Endothelial cell of umbilical vein (primary cell): ENCODE results near the gene CSTF3.

Experiments used
- EZH2 ChIP-seq: IDR thresholded peaks from 2 replicates; pipeline ENCODE4 v1.6.1; 2012; ENCODE audit warnings: borderline replicate concordance, low read depth, mild to moderate bottlenecking, moderate library complexity, low read length, inconsistent platforms; ENCODE audit not compliant: severe bottlenecking
- FOS ChIP-seq: IDR thresholded peaks from 2 replicates; pipeline ENCODE4 v1.6.1; 2011; ENCODE audit warnings: mild to moderate bottlenecking, low read length, moderate library complexity, borderline replicate concordance; ENCODE audit not compliant: insufficient read depth
- GATA2 ChIP-seq: IDR thresholded peaks from 2 replicates; pipeline ENCODE4 v1.7.0; 2011; ENCODE audit warnings: low read depth, mild to moderate bottlenecking, moderate library complexity, mixed read lengths, low read length; ENCODE audit not compliant: insufficient read length, insufficient read depth
- JUN ChIP-seq: IDR thresholded peaks from 2 replicates; pipeline ENCODE4 v1.6.1; 2011; ENCODE audit warnings: borderline replicate concordance, low read depth; ENCODE audit not compliant: insufficient read length, insufficient read depth
- MYC ChIP-seq: IDR thresholded peaks from one replicate; pipeline ENCODE4 v1.6.1; 2011; ENCODE audit warnings: mild to moderate bottlenecking, low read depth, low read length
- POLR2A ChIP-seq: IDR thresholded peaks from 2 replicates; pipeline ENCODE4 v1.6.1; 2012; ENCODE audit warnings: low read depth, mild to moderate bottlenecking, control low read depth, low read length
- POLR2AphosphoS5 ChIP-seq: IDR thresholded peaks from 2 replicates; pipeline ENCODE4 v1.6.1; 2012; ENCODE audit warnings: low read depth, mild to moderate bottlenecking, control low read depth, low read length, moderate library complexity; ENCODE audit not compliant: insufficient read depth
- TF ChIP-seq, protein P1 (sequence below), 2 donors: IDR thresholded peaks; 1 replicate in 1 of 2; 2 replicates in 1 of 2; pipeline ENCODE4 v1.5.1; 2011; ENCODE audit warnings: low read length in 2 of 2, mild to moderate bottlenecking in 2 of 2, moderate library complexity in 2 of 2, control low read depth in 1 of 2, inconsistent platforms in 1 of 2, low read depth in 1 of 2; ENCODE audit not compliant: insufficient read depth in 1 of 2; ENCODE audit errors: extremely low read depth in 1 of 2
- TF ChIP-seq, protein P2 (sequence below): IDR thresholded peaks from 2 replicates; pipeline ENCODE4 v1.6.1; 2011; ENCODE audit not compliant: insufficient read depth, insufficient read length

DNA sequence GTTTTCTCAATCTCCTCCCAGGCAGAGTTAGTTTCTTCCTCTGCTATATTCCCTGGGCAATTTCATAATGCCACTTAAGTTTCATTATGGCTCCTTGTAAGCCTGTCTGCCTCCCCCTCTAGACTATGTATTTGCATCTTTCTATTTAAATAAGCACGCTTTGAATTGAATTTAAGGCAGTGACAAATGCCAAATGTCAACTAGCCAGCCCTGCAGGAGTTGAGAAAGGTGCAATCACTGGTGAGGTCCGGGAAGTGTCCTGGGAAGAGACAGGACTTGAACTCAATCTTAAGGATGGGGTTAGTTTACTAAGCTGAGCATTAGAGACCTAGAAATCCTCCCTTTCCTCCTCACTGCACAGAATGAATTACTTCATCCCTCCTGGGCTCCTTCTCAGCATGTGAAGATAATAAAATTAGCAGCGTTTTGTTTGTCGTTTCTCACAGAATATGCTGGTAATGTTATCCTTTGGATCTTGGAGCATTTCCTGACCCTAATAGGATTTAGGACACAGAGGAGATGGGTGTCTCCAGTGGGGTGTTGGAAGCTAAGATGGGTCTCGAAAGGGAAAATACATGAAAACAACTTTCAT is 120.3 kb downstream of the CSTF3 start:
- TF ChIP-seq, protein P1, sequence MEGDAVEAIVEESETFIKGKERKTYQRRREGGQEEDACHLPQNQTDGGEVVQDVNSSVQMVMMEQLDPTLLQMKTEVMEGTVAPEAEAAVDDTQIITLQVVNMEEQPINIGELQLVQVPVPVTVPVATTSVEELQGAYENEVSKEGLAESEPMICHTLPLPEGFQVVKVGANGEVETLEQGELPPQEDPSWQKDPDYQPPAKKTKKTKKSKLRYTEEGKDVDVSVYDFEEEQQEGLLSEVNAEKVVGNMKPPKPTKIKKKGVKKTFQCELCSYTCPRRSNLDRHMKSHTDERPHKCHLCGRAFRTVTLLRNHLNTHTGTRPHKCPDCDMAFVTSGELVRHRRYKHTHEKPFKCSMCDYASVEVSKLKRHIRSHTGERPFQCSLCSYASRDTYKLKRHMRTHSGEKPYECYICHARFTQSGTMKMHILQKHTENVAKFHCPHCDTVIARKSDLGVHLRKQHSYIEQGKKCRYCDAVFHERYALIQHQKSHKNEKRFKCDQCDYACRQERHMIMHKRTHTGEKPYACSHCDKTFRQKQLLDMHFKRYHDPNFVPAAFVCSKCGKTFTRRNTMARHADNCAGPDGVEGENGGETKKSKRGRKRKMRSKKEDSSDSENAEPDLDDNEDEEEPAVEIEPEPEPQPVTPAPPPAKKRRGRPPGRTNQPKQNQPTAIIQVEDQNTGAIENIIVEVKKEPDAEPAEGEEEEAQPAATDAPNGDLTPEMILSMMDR (IDR thresholded peaks at IDR 0.05; ENCODE audit: extremely low read depth in 1 of 2, insufficient read depth in 1 of 2, low read depth in 1 of 2, low read length in 2 of 2) = no peak
- TF ChIP-seq FOS = no peak
- TF ChIP-seq GATA2 = no peak
- no peak for TF ChIP-seq EZH2
- no peak for TF ChIP-seq POLR2A
- TF ChIP-seq POLR2AphosphoS5 = no peak
- no peak for TF ChIP-seq JUN
- TF ChIP-seq, protein P2, sequence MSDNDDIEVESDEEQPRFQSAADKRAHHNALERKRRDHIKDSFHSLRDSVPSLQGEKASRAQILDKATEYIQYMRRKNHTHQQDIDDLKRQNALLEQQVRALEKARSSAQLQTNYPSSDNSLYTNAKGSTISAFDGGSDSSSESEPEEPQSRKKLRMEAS = no peak
- no peak for TF ChIP-seq MYC
